ENCODE results near the gene BTN3A1.

DNA sequence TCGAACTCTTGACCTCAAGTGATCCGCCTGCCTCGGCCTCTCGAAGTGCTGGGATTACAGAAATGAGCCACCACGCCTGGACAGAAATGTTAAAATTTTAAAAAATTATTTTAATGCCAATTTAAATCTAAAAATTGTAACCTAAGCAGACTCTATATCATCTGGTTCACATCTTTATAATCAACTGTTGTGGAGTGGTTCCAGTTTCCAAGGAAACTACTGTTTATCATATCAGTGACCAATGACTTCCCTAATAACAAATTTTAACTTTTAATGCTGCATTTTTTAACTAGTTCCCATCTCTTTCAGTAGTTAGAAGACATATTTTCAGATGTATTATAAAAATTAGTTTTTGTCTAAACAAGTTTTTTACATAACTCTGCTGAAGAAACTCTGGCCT, 42.3 kb upstream of the BTN3A1 start:
- TF ChIP-seq POLR2AphosphoS5 (IDR thresholded peaks at IDR 0.05): no peak
- TF ChIP-seq POLR2A (IDR thresholded peaks at IDR 0.05; ENCODE audit: low read depth): no peak
- no peak for TF ChIP-seq CTCF (IDR thresholded peaks at IDR 0.05)
- no peak for TF ChIP-seq EP300 (IDR thresholded peaks at IDR 0.05)

Data from esophagus muscularis mucosa (tissue), 4 donors.